DOHH2 (cell line): ENCODE results near the gene SEC16A.

Experiments
- H3F3A ChIP-seq: fragments of 200-600 bp; sonication (generic), shearing (Covaris generic); 2 replicates; pipeline ENCODE4 v1.6.0; 2016; ENCODE audit warnings: antibody characterized with exemption, mild to moderate bottlenecking; ENCODE audit not compliant: control insufficient read depth, insufficient read depth
- H3K27ac ChIP-seq: fragments of 200-600 bp; sonication (generic); 2 replicates; pipeline ENCODE4 v1.5.1; 2014; ENCODE audit warnings: low read depth, mild to moderate bottlenecking, low read length, moderate library complexity
- H3K27me3 ChIP-seq: fragments of 200-600 bp; sonication (generic); 2 replicates; pipeline ENCODE4 v1.6.1; 2014; ENCODE audit warnings: mild to moderate bottlenecking, low read length, mixed read lengths; ENCODE audit not compliant: control insufficient read depth
- H3K36me3 ChIP-seq: fragments of 200-600 bp; sonication (generic); 2 replicates; pipeline ENCODE4 v1.6.1; 2014; ENCODE audit warnings: mild to moderate bottlenecking, low read length, moderate library complexity, mixed read lengths; ENCODE audit not compliant: control insufficient read depth
- H3K4me1 ChIP-seq: fragments of 200-600 bp; sonication (generic); 2 replicates; pipeline ENCODE4 v1.6.1; 2014; ENCODE audit warnings: mild to moderate bottlenecking, low read length, mixed read lengths; ENCODE audit not compliant: control insufficient read depth
- H3K4me2 ChIP-seq: fragments of 200-600 bp; sonication (generic); 2 replicates; pipeline ENCODE4 v1.6.0; 2014; ENCODE audit warnings: mild to moderate bottlenecking, low read length, moderate library complexity
- H3K4me3 ChIP-seq: fragments of 200-600 bp; sonication (generic); 2 replicates; pipeline ENCODE4 v1.5.1; 2014; ENCODE audit warnings: mild to moderate bottlenecking, low read length, mixed read lengths
- H3K79me2 ChIP-seq: fragments of 200-600 bp; sonication (generic); 2 replicates; pipeline ENCODE4 v1.6.1; 2014; ENCODE audit warnings: mild to moderate bottlenecking, low read length, mixed read lengths; ENCODE audit not compliant: control insufficient read depth
- H3K9me2 ChIP-seq: fragments of 200-600 bp; sonication (generic); replicated peaks from 2 replicates; pipeline ENCODE4 v1.6.1; 2014; ENCODE audit warnings: mild to moderate bottlenecking, low read length, mixed read lengths; ENCODE audit not compliant: control insufficient read depth
- H3K9me3 ChIP-seq: fragments of 200-600 bp; sonication (generic); 2 replicates; pipeline ENCODE4 v1.6.1; 2014; ENCODE audit warnings: antibody characterized with exemption, low read length, mixed read lengths; ENCODE audit not compliant: control insufficient read depth, insufficient read depth
- H4K20me1 ChIP-seq: fragments of 200-600 bp; sonication (generic); 2 replicates; pipeline ENCODE4 v1.6.0; 2014; ENCODE audit warnings: low read depth, mild to moderate bottlenecking, antibody characterized with exemption, low read length, moderate library complexity; ENCODE audit not compliant: control insufficient read depth, insufficient read depth
- CTCF ChIP-seq: fragments of 200-600 bp; sonication (generic); IDR thresholded peaks from one replicate; pipeline ENCODE4 v1.5.1; 2014; ENCODE audit warnings: antibody characterized with exemption, mild to moderate bottlenecking, low read depth, low read length; ENCODE audit not compliant: poor library complexity, severe bottlenecking
- EZH2phosphoT487 ChIP-seq: fragments of 200-600 bp; sonication (generic); IDR thresholded peaks from 2 replicates; pipeline ENCODE4 v1.6.1; 2017; ENCODE audit warnings: borderline replicate concordance, mild to moderate bottlenecking, antibody characterized with exemption, low read length, moderate library complexity, mixed read lengths

Gene SEC16A

GRCh38 chr9:136494012-136494411 lies 11.2 kb upstream of the SEC16A start:
- peaks cover 27% of the 10 kb centered on the region for H3K36me3 ChIP-seq
- no peaks in the 10 kb centered on the region for H3K4me1 ChIP-seq
- no peak overlapping the region for H3K4me2 ChIP-seq
- TF ChIP-seq CTCF (no peak), EZH2phosphoT487 (no peak)
- no peaks in the 10 kb centered on the region for H3K9me2 ChIP-seq
- H3K4me3 ChIP-seq = no peak overlapping the region
- no peaks in the 10 kb centered on the region for H4K20me1 ChIP-seq
- H3K79me2 ChIP-seq = no peaks in the 10 kb centered on the region
- no peaks in the 10 kb centered on the region for H3K27me3 ChIP-seq
- H3K9me3 ChIP-seq = no peaks in the 10 kb centered on the region
- no peak overlapping the region for H3K27ac ChIP-seq
- no peaks in the 10 kb centered on the region for H3F3A ChIP-seq

- Histone ChIP-seq H3K4me2 (no peak overlapping the region), H3F3A (no peaks in the 10 kb centered on the region), H3K79me2 (no peaks in the 10 kb centered on the region), H3K4me3 (no peak overlapping the region), H3K27ac (no peak overlapping the region), H3K4me1 (no peaks in the 10 kb centered on the region), H3K27me3 (no peaks in the 10 kb centered on the region), H3K9me2 (no peaks in the 10 kb centered on the region), H4K20me1 (no peaks in the 10 kb centered on the region), H3K9me3 (no peaks in the 10 kb centered on the region), H3K36me3 (peaks cover 23% of the 10 kb centered on the region; the same call in 1 of the 2 replicates)
- no peak for TF ChIP-seq EZH2phosphoT487
- no peak for TF ChIP-seq CTCF
Measured at GRCh38 chr9:136493567-136493971, 10.7 kb upstream of the SEC16A start.

- Histone ChIP-seq H4K20me1 (no peaks in the 10 kb centered on the region), H3F3A (no peaks in the 10 kb centered on the region), H3K36me3 (peaks cover 20% of the 10 kb centered on the region; the same call in 1 of the 2 replicates), H3K4me1 (no peaks in the 10 kb centered on the region), H3K27ac (no peak overlapping the region), H3K27me3 (no peaks in the 10 kb centered on the region), H3K9me2 (no peaks in the 10 kb centered on the region), H3K4me3 (no peak overlapping the region), H3K9me3 (no peaks in the 10 kb centered on the region), H3K4me2 (no peak overlapping the region), H3K79me2 (no peaks in the 10 kb centered on the region)
- no peak for TF ChIP-seq EZH2phosphoT487
- TF ChIP-seq CTCF = no peak
Measured at GRCh38 chr9:136492978-136493522, 10.2 kb upstream of the SEC16A start.
